ENCODE measurements around the gene FKBP15.

Gene FKBP15

GRCh38 chr9:113228130-113228665, 7.1 kb upstream of the FKBP15 start:
- DNase-seq (ENCODE audit: low spot score), result no peak

DNA sequence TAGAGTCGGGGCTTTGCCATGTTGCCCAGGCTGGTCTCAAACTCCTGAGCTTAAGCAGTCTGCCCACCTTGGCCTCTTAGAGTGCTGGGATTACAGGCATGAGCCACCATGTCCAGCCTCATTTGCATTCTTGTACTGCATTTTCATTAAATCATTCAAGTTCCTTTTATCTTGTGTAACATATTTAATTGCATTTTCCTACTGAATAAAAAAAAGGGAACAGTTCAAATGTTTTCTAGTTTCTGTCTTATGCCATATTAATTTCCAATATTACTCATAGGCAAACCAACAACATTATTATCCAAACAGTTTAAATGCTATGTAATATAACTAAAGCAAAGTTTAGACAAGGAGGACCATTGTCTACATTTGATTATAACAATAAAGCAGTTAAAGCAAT, 6.4 kb upstream of the FKBP15 start:
- no peak for DNase-seq (ENCODE audit: low spot score)

DNA sequence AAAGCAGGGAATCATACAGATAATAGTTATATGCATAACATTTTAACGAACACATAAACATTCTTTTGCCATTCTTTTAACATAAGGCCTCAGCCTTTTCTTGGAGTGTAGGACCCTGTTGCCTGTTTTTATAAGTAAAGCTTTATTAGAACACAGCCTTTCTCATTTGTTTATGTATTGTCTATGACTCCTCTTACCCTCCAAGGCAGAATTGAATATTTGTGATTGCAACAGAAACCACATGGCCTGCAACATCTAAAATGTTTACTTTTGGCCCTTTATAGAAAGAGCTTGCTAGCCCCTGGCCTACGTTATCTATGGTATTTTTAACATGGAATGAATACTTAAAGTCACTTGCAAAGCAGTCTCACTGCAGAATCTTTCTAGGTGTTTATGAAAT, 2.9 kb upstream of the FKBP15 start:
- no peak for DNase-seq (ENCODE audit: low spot score)

DNA sequence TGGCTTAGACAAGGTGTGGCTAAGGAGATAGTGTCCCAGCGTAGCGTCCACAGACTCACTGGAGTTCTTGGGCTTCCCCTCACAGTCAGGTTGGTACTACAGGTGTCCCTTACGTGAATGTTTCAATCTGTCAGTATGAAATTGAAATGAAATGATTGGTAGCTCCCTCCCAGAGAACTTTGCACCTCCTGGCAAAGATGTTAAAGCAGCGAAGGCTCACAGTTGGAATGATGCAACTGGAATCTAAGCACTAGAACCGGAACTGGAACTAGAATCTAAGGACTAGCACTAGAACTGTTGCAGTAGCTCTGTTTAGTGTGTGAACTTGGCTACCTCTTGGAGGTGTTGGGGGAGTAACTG, 1.4 kb upstream of the FKBP15 start:
- peak; percentile 26 for DNase-seq (ENCODE audit: low spot score)

GRCh38 chr9:113221800-113222481, 864 bp upstream of the FKBP15 start:
- peak; percentile 31 for DNase-seq (ENCODE audit: low spot score)

- DNase-seq (ENCODE audit: low spot score), result peak; percentile 28
These were observed 542 bp downstream of the FKBP15 start for GRCh38 chr9:113220467-113221002.

DNA sequence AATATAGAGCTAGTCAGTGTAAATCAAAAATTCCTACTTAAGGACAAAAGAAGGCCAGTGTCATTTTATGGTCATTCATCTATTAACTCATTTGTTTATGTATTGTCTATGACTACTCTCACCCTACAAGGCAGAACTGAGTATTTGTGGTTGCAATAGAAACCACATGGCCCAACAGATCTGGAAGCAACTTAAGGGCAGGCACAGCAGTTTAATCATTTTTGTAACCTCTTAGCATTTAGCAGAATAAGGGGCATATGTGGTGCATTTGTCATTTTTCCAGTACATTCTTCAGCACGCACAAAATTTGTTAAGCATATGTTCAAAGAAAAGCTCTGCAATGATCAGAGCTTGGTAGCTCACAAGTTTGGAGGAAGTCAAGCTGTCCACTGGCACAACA, 1.1 kb downstream of the FKBP15 start:
- peak; percentile 31 for DNase-seq (ENCODE audit: low spot score)

DNA sequence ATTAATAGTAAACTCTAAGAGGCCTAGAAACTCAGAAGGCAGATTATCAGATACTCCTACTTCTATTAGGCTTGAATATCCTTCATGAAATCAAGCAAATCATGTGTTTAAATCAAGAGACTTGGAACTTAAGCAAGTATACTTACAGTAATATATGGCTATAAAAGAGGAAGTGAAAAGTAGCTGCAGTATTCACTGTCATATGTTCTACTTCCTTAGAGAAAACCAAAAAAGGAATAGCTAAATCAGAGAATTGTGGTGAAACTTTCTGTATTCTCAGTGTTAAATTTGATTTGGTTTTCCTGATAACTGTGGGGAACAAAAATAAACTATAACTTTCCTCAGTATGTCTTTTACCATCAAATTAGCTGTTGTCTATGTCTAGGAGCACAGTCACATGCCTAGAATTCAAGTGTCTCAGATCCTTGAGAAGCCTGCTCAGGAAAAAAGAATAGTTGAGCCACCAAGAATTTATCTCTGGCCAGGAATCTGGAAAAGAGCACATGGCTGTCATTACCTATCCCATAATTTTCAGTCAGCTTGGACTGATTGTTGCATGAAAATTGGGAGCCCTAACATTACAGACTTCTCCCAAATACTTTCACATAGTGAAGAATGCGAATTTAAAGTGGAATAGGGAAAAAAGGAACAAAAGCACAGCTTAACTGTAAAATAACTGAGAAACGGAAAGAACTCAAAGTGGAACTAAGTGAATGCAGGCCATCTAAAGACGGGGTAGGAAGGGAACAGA, 1.7 kb downstream of the FKBP15 start:
- DNase-seq (ENCODE audit: low spot score), result peak; percentile 78

GRCh38 chr9:113216406-113216805, 4.7 kb downstream of the FKBP15 start:
- no peak for DNase-seq (ENCODE audit: low spot score)

DNA sequence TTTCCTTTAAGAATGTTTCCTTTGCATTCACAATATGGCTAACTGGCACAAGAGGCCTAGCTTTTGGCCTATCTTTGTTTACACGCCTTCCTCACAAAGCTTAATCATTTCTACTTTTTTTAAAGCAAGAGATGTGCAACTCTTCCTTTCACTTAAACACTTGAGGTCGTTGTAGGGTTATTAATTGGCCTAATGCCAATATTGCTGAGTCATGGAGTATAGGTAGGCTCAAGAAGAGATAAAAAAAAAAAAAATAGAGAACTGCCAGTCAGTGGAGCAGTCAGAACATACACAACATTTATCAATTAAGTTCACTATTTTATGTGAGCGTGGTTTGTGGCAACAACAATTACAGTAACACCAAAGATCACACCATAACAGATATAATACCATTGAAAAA, 5.9 kb downstream of the FKBP15 start:
- no peak for DNase-seq (ENCODE audit: low spot score)

- peak; percentile 67 for DNase-seq (ENCODE audit: low spot score)
These were observed 10.3 kb downstream of the FKBP15 start for GRCh38 chr9:113210815-113211214.

DNA sequence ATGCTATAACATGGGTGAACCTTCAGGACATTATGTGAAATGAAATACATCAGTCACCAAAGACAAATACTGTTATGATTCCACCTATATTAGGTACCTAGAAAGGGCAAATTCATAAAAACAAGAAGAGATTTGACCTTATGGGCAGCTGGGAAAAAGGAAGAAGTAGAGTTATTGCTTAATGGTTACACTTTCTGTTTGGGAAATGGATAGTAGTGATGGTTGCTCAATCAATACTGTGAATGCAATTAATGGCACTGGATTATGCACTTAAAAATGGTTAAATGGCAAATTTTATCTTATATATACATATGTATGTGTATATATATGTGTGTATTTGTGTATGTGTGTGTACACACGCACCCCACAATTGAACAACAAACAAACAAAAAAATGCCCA, 15.2 kb downstream of the FKBP15 start:
- DNase-seq (ENCODE audit: low spot score), result no peak

GRCh38 chr9:113205432-113205831, 15.6 kb downstream of the FKBP15 start:
- peak; percentile 13 for DNase-seq (ENCODE audit: low spot score)

DNA sequence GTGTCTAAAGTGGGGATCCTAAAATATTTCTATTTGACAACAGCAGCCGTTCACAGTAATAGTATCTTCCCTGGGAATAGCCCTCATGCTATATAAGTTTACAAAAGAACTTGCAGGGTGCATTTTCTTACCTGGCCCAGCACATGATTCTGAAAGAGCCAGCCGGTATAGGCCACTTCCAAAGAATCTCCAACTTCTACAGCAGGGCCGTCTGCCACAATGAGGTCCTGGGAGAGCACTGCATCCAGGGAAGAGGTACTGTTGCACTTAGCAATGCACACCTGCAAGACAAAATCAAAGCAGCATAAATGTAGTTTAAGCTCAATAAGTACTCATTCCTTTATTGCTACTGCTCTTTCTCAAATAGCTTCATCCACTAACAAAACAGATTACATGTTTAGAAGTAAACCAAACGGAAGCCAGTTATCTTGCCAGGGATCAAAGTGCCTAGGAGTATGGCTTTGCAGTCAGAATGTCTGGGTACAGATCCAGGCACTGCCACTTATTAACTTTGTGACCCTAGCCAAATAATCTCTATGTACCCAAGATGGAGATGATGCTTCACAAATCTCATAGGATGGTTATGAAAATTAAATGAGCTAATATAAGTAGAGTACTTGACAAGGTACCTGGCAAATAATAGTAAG, 21.3 kb downstream of the FKBP15 start:
- DNase-seq (ENCODE audit: low spot score), result no peak

GRCh38 chr9:113192455-113192854, 28.6 kb downstream of the FKBP15 start:
- DNase-seq (ENCODE audit: low spot score), result no peak

GRCh38 chr9:113187929-113188595, 33.0 kb downstream of the FKBP15 start:
- DNase-seq (ENCODE audit: low spot score), result peak; percentile 61

GRCh38 chr9:113186137-113186755, 34.8 kb downstream of the FKBP15 start:
- no peak for DNase-seq (ENCODE audit: low spot score)

DNA sequence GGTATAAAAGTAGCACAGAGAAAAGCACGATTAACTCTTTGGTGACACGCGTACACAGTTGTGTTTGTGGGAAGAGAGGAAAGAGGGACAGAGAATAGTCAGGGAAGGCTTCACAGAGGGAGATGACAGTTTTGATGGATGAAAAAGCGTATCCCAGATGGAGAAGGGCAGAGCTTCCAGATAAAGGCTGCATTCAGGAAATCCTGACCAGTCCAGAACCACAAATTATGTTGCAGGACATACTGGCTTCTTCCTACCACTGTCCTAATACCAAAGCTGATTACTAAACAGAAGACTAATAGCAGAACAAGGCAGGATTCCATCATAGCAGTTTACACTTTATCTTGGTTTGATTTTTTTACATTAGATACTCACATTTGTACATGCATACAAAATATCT, 35.8 kb downstream of the FKBP15 start:
- DNase-seq (ENCODE audit: low spot score), result peak; percentile 65

- no peak for DNase-seq (ENCODE audit: low spot score)
These were observed 36.5 kb downstream of the FKBP15 start for GRCh38 chr9:113184539-113184938.

GRCh38 chr9:113183956-113184488, 37.1 kb downstream of the FKBP15 start:
- no peak for DNase-seq (ENCODE audit: low spot score)

DNA sequence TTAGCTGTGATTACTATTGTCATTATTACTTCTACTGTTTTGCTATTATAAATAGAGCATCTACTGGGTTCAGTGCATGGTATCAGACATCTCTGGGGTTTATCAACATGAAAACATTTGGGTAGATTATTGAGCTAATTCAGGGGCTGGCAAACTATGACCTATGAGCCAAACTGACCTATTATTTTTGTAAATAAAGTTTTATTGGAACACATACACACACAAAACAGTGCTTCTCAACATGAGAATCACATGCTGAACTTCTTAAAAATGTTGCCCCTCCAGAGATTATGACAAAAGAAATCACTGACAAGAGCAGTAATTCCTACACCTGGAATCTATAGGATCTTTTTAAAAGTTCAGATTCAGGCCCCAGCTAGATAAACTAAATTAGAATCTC, 39.9 kb downstream of the FKBP15 start:
- DNase-seq (ENCODE audit: low spot score), result no peak

All from pons (tissue), 1 donor.